ENCODE results near the gene PPWD1. TPM values are rescaled to one million over a fixed set of nuclear protein-coding genes. Genes with fewer than 3 reads are reported as not detected.
A peak's percentile ranks its signal among the peaks of the same experiment; 100 is the strongest.

The PPWD1 gene
- total RNA-seq, 4 donors from 2014 or later = 9.0 to 52.1 (median 39.2) TPM

DNA sequence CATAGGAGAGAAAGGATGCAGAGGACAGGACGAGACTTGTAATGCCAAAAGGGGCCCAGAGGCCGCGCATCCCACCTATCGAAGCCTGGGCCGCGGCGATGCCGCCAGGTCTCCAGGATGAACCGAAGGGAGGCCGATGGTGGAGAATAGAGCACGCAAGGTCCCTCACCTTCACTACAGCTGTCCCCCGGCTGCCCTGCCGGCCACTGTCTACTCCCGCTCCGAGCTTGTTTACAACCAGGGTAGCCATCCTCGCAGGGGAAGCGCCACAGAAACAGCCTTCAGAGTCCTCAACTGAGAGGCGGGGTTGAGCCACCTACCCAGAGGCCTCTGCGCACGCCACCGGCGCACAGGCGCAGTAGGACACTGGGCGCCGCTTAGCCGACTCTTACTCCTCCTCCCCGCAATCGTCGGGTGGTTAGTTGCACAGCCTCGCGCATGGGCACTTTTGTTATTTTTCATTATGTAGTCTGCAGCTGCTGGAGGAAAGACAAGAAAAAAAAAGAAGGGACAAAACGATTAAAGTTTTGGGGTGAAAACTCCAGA, 61.0 kb downstream of the PPWD1 start, which contains the start of gene TRIM23:
Gene TRIM23 (minus strand): TSS at position 309 of the 546 bp plus-strand sequence. CDS start 59 bp downstream, at position 250.
- in situ Hi-C loops (cut with MboI; ENCODE audit: low pct_ligation_motif_present in 1 of 4, low pct_unique_long_range_greater_than_20kb in 1 of 4, low sequenced_read_pairs in 3 of 4) (no loop called here), intact Hi-C loops (cut with DNase I; ENCODE audit: low total_unique reads) (no loop called here)
- H3K4me1 ChIP-seq = peaks cover 15 to 33% (median 21%) of the 10 kb centered on the region in 4 donors
- no peaks in the 10 kb centered on the region for H3K9me3 ChIP-seq
- H3K4me3 ChIP-seq = peak within 1 kb of the TSS; percentile 57 to 90 (median 85)
- H3K27ac ChIP-seq = peak within 1 kb of the TSS; percentile 82 to 92 (median 87)
- no peak for TF ChIP-seq EP300 (IDR thresholded peaks at IDR 0.05; ENCODE audit: low read depth)
- TF ChIP-seq, protein P1, sequence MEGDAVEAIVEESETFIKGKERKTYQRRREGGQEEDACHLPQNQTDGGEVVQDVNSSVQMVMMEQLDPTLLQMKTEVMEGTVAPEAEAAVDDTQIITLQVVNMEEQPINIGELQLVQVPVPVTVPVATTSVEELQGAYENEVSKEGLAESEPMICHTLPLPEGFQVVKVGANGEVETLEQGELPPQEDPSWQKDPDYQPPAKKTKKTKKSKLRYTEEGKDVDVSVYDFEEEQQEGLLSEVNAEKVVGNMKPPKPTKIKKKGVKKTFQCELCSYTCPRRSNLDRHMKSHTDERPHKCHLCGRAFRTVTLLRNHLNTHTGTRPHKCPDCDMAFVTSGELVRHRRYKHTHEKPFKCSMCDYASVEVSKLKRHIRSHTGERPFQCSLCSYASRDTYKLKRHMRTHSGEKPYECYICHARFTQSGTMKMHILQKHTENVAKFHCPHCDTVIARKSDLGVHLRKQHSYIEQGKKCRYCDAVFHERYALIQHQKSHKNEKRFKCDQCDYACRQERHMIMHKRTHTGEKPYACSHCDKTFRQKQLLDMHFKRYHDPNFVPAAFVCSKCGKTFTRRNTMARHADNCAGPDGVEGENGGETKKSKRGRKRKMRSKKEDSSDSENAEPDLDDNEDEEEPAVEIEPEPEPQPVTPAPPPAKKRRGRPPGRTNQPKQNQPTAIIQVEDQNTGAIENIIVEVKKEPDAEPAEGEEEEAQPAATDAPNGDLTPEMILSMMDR (IDR thresholded peaks at IDR 0.05) = peak in 2 of 5 experiments; percentile 6
- peak; percentile 38 for TF ChIP-seq POLR2A (IDR thresholded peaks at IDR 0.05)
- peak; percentile 35 to 59 (median 49) for TF ChIP-seq POLR2AphosphoS5 (IDR thresholded peaks at IDR 0.05)
- no peaks in the 10 kb centered on the region for H3K27me3 ChIP-seq
- DNase-seq = peak; percentile 93
- 0 to 1% methylated on average over 2 to 32 of the region's 32 CpGs for WGBS, 2 donors (ENCODE audit: low coverage in 1 of 2)
- H3K36me3 ChIP-seq = peaks cover 0 to 7% (median 0%) of the 10 kb centered on the region in 4 donors

DNA sequence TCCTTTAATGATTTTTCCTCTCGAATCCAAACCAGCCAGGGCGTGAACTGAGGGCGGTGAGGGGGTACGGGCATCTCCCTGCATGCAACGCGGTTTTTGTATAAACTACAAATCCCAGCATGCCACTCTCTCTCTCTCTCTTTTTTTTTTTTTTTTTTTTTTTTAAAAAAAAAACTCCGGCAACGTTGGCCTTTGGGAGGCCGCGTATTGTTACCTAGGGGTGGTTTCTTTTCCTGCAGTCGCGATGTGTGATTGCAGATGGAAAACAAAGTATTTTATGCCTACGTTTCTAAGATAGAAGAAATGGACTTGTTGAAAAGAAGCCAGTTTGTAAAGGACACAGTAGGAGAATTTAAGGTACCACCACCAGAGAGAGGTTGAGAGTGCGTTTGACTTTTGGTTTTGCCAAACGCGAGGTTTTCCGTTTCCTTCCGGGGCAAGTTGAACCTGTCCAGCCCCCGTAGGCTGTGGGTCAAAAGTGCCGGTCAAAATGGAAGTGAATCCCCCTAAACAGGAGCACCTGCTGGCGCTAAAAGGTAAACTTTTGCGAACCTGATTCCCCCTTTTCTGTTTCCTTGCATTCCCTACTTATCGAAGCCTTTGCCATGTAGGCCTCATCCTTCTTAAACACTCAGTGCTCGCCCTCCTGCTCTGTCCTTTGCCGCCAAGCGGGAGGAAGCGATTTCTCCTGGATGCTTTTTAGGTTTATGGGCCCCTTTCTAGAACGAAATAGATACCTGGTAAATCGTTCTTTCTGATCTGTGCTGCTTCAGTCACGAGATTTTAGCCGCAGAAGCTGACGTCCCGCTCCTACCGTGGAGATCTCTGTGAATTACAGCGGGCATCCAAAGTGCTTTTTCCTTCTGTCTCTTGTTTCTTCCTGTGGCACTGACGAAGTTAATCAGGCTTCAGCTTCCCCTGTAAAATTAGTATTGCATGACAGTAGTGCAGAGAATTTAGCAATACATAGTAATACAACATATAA, 61.8 kb downstream of the PPWD1 start, which contains the start of the genes SHLD3 and TRAPPC13:
Gene SHLD3 (plus strand): TSS at position 457 of the 985 bp plus-strand sequence. CDS start 4,561 bp downstream, outside the sequence.
Gene TRAPPC13 (plus strand): TSS at position 457 of the 985 bp plus-strand sequence. CDS start 34 bp downstream, at position 491.
- intact Hi-C loops (cut with DNase I; ENCODE audit: low total_unique reads) = no loop called here
- in situ Hi-C loops (cut with MboI; ENCODE audit: low pct_ligation_motif_present in 1 of 4, low pct_unique_long_range_greater_than_20kb in 1 of 4, low sequenced_read_pairs in 3 of 4) = no loop called here
- peak; percentile 87 for DNase-seq
- Histone ChIP-seq H3K36me3 (peaks cover 0 to 10% (median 3%) of the 10 kb centered on the region in 4 donors), H3K27me3 (no peaks in the 10 kb centered on the region), H3K9me3 (no peaks in the 10 kb centered on the region), H3K4me1 (peaks cover 15 to 33% (median 21%) of the 10 kb centered on the region in 4 donors), H3K27ac (peak within 1 kb of the TSS; percentile 82 to 92 (median 87)), H3K4me3 (peak within 1 kb of the TSS; percentile 57 to 90 (median 85))
- TF ChIP-seq POLR2AphosphoS5 (IDR thresholded peaks at IDR 0.05) = peak; percentile 46 to 70 (median 63)
- TF ChIP-seq POLR2A (IDR thresholded peaks at IDR 0.05) = peak; percentile 11
- TF ChIP-seq, protein P1 (IDR thresholded peaks at IDR 0.05) = peak in 4 of 5 experiments; percentile 4 to 50 (median 22)
- no peak for TF ChIP-seq EP300 (IDR thresholded peaks at IDR 0.05; ENCODE audit: low read depth)
- 0% methylated on average over 21 to 36 of the region's 36 CpGs for WGBS, 2 donors (ENCODE audit: low coverage in 1 of 2)

DNA sequence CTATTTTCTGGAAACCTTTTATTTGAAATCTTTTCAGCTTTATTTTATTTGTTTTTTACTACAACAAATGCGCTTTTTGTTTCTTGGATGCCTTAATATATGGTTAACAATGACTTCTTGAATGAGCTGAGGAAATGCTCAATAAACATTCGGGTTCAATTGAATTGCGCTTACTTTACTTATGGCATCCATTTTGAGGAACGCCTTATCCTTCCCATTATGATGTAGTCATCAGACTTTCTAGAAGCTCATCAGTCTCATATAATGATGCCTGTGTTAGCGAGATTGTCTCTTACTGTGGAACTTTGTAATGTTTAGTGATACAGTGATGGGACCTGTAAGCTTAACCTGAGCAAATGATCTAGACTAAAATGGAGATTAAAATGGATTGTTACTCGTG, 62.6 kb downstream of the PPWD1 start:
- no peaks in the 10 kb centered on the region for H3K27me3 ChIP-seq
- peak overlapping the region in 3 of 4 donors; percentile 82 to 89 (median 85) for H3K27ac ChIP-seq
- peak overlapping the region; percentile 57 to 86 (median 82) for H3K4me3 ChIP-seq
- 51 to 52% methylated on average over 6 of the region's 6 CpGs for WGBS, 2 donors (ENCODE audit: low coverage in 1 of 2)
- no peak for DNase-seq
- intact Hi-C loops (cut with DNase I; ENCODE audit: low total_unique reads) = no loop called here
- in situ Hi-C loops (cut with MboI; ENCODE audit: low pct_ligation_motif_present in 1 of 4, low pct_unique_long_range_greater_than_20kb in 1 of 4, low sequenced_read_pairs in 3 of 4) = no loop called here
- peaks cover 0 to 10% (median 3%) of the 10 kb centered on the region in 4 donors for H3K36me3 ChIP-seq
- H3K9me3 ChIP-seq = no peaks in the 10 kb centered on the region
- TF ChIP-seq, protein P1 (IDR thresholded peaks at IDR 0.05) = no peak
- TF ChIP-seq EP300 (IDR thresholded peaks at IDR 0.05; ENCODE audit: low read depth) = no peak
- TF ChIP-seq POLR2A (IDR thresholded peaks at IDR 0.05) = no peak
- no peak for TF ChIP-seq POLR2AphosphoS5 (IDR thresholded peaks at IDR 0.05)
- peaks cover 15 to 33% (median 21%) of the 10 kb centered on the region in 4 donors for H3K4me1 ChIP-seq

DNA sequence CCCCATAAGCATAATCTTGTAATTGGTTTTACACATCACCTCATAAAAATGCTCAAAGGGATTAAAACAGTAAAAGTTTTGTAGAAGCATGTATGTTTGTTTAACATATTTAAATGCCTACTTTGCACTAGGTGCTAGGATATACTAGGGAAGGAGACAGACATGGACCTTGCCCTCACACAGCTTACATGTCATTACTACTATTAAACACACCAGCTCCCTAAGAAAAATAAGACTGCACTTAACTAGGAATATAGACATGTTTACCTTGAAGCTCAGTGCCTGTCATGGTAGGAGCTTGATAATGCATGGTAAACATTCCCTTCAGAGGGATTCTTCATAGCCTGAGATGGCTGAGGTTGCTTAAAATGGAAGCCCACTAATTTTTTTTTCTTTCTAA, 67.9 kb downstream of the PPWD1 start:
- intact Hi-C loops (cut with DNase I; ENCODE audit: low total_unique reads) = no loop called here
- peaks cover 2 to 4% (median 3%) of the 10 kb centered on the region in 4 donors for H3K4me1 ChIP-seq
- TF ChIP-seq EP300 (IDR thresholded peaks at IDR 0.05; ENCODE audit: low read depth) (no peak), POLR2AphosphoS5 (IDR thresholded peaks at IDR 0.05) (no peak), POLR2A (IDR thresholded peaks at IDR 0.05) (no peak)
- TF ChIP-seq, protein P1 (IDR thresholded peaks at IDR 0.05) = no peak

More for the DNA sequence above, 67.9 kb downstream of the PPWD1 start:
- no peaks in the 10 kb centered on the region for H3K27me3 ChIP-seq
- no peak overlapping the region for H3K27ac ChIP-seq
- H3K36me3 ChIP-seq = peaks cover 0 to 10% (median 4%) of the 10 kb centered on the region in 4 donors
- no peak for DNase-seq
- no peak overlapping the region for H3K4me3 ChIP-seq
- H3K9me3 ChIP-seq = no peaks in the 10 kb centered on the region
- in situ Hi-C loops (cut with MboI; ENCODE audit: low pct_ligation_motif_present in 1 of 4, low pct_unique_long_range_greater_than_20kb in 1 of 4, low sequenced_read_pairs in 3 of 4) = no loop called here

All from transverse colon (tissue), 4 donors.